Activated CD4-positive, alpha-beta T cell treated with anti-CD3 and anti-CD28 coated beads, Interleukin-2, amount 50 U/mL, for 4 hours (primary cell): ENCODE measurements around the gene MAPK6.
A peak's percentile ranks its signal among the peaks of the same experiment; 100 is the strongest.

ENCODE experiments used
- DNase-seq, 2 experiments: peaks; one replicate each; pipeline ENCODE4 v3.0.0-alpha.2; 2020

MAPK6 gene

DNA sequence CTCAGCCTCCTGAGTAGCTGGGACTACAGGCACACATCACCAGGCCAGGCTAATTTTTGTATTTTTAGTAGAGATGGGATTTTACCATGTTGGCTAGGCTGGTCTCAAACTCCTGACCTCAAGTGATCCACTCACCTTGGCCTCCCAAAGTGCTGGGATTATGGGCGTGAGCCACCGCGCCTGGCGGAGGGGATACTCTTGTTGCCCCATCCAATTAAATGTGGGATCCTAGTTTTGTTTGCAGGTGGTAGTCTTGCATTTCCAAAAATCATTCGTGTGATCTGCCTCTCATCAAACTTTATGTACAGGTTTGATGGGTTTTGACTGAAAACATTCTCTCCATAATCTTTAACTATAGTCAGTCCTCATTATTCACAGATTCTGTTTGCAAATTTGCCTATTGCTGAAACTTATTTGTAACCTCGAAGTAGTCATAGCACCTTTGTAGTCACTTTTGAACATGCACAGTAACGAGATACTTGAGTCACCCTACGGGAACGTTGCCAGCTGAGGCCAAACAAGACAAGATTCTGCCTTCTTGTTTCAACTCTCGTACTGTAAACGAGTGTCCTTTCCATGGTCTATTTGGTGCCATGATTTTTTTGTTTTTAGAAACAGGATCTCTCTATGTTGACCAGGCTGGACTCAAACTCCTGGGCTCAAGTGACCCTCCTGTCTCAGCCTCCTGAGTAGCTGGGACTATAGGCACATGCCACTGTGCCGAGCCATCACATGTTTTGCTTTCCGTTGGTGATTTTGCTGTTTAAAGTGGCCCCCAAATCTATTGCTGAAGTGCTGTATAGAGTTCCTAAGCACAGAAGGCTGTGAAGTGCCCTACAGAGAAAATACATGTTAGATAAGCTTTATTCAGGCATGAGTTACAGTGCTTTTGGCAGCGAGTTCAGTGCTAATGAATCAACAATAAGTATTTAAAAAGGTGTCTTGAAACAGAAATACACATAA, 8.1 kb upstream of the MAPK6 start:
- DNase-seq = no peak

- DNase-seq = no peak
These were observed 7.3 kb upstream of the MAPK6 start for GRCh38 chr15:52011711-52012144.

- no peak for DNase-seq
These were observed 6.8 kb upstream of the MAPK6 start for GRCh38 chr15:52012210-52012609.

- DNase-seq = no peak
These were observed 5.7 kb upstream of the MAPK6 start for GRCh38 chr15:52013151-52013791.

GRCh38 chr15:52014616-52015015, 4.4 kb upstream of the MAPK6 start:
- no peak for DNase-seq

DNA sequence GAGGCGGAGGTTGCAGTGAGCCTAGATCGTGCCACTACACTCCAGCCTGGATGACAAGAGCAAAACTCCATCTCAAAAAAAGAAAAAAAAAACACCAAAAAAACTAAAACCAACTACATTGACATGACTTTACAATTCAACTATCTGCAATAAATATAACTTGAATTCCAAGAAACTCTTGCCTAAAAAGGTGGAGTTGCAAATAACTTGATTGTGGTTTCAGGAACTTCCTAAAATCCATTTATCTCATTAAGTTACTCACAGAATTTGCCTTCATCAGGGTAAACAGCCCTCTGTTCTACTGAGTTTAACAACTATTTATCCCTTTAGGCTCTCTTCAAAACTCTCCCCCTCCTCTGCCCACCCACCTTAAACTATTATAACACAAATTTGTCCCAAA, 2.7 kb upstream of the MAPK6 start:
- no peak for DNase-seq

DNA sequence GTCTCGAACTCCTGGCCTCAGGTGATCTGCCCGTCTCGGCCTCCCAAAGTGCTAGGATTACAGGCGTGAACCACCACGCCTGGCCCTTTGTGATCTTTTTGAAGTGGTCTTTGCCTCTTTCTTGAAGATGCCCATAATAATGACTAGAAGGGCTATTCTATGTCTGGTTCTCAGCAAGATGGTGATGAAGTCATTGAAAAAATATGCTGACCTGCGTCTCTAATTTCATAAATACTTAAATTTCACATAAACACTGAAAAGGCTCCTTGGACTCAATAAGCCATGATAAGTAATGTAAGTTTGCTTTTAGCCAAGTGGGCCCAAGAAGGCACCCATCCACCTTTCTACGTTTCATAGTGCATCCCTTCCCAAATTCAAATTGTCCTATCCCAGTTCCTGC, 775 bp upstream of the MAPK6 start:
- no peak for DNase-seq

GRCh38 chr15:52019394-52020220, 588 bp downstream of the MAPK6 start:
- DNase-seq = peak; percentile 37 to 54

GRCh38 chr15:52020221-52021085, 1.4 kb downstream of the MAPK6 start:
- no peak for DNase-seq

GRCh38 chr15:52021128-52021671, 2.2 kb downstream of the MAPK6 start:
- peak; percentile 61 to 71 for DNase-seq

DNA sequence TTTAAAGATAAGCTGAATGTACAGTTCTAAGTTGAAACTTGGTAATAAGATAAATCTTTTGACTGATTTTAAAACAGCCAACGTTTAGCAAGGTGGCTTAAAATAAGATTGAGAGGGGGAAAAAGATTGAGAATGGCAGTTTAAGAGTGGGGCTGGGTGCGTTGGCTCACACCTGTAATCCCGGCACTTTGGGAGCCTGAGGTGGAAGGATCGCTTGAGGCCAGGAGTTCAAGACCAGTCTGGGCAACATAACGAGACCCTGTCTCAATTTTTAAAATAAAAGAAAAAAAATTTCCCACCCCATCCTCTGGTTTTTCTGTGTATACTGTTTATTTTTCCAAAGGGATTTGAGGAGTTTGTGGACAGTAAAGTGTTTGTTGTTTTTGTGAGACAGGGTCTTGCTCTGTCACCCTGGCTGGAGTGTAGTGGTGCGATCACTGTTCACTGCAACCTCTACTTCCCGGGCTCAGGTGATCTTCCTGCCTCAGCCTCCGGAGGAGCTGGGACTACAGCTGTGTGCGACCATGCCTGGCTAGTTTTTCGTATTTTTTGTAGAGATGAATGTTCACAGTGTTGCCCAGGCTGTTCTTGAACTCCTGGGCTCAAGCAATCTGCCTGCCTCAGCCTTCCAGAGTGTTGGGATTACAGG, 3.0 kb downstream of the MAPK6 start:
- DNase-seq = no peak

- no peak for DNase-seq
These were observed 4.3 kb downstream of the MAPK6 start for GRCh38 chr15:52023169-52023922.

DNA sequence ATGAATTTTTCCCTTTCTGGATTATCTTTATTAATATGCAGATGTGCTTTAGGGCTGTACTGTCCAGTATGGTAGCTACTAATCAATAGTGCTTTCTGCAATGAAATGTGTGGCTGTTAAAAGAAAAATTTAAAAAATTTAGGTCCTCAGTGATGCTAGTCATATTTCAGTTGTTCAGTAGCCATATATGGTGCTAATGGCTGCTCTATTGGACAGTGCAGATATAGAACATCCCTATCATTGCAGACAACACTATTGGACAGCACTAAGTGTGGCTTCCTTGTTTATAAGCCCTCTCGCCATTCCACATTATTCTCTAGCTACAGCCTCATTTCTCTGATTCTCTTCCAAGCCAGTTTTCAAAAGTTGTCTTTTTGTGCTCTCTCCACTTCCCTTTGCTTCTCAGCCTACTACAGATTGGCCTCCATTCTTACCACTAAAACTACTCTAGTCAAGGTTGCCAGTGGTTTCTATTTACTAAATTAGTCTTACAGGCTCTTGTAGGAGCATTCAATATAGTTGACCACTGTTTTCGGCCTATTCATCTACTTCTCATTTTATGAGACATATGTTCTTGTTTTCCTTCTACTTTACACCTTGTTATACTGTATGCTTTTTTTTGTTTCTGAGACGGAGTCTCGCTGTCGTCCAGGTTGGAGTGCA, 9.5 kb downstream of the MAPK6 start:
- no peak for DNase-seq

DNA sequence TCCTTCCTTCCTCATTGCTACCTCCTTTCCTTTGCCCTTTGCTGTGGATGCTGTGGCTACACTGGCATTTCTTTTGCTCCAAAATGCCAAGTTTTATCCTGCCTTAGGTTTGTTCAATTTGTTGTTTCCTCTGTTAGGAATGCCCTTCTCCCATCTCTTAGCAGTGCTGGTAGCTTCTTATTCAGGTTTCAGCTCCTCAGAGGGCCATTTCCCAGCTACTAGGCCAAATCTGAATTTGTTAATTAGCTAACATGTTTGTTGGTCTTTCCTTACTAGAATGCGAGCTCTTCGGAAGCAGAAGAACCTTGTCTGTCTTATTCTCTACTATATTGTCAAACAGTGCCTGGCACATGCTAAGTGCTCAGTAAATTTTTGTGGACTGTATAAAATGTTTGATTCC, 11.0 kb downstream of the MAPK6 start:
- DNase-seq = no peak

DNA sequence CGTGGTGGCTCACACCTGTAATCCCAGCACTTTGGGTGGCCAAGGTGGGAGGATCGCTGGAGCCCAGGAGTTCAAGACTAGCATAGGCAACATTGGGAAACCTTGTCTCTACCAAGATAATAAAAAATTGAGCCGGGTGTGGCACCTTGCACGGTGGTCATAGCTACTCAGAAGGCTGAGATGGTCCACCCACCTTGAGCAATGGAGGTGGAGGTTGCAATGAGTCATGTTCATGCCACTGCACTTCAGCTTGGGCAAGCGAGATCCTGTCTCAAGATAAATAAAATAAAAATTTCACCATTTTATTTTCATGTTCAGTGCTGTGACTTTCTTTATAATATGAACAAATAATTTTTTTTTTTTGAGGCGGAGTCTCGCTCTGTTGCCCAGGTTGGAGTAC, 12.5 kb downstream of the MAPK6 start:
- no peak for DNase-seq

DNA sequence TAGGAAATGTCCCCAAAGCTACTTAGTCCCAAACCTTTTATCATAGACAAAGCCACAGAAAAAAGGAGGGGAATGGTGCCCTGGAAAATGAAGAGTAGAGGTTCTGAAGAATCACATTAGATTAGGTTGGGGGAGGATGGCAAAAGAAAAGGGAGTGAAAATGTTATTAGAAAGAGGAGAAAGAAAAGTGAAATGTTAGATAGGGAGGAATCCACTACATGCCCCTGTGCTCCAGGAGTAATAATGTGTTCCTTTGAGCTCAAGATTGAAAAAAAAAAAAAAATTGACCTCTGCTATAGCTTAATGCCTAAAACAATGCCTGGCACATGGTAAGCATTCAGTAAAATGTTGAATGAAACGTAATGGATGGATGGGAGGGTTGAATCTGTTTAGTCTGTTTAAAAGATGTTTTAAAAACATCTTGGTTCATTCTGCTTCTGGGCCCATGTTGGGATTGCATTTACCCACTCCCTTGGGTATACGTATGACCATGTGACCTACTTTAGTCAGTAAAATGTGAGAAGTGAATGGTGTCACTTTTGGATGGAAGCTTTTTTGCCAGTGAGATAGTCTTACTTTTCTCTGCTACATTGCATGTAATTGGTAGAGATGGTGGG, 19.0 kb downstream of the MAPK6 start:
- DNase-seq = no peak

DNA sequence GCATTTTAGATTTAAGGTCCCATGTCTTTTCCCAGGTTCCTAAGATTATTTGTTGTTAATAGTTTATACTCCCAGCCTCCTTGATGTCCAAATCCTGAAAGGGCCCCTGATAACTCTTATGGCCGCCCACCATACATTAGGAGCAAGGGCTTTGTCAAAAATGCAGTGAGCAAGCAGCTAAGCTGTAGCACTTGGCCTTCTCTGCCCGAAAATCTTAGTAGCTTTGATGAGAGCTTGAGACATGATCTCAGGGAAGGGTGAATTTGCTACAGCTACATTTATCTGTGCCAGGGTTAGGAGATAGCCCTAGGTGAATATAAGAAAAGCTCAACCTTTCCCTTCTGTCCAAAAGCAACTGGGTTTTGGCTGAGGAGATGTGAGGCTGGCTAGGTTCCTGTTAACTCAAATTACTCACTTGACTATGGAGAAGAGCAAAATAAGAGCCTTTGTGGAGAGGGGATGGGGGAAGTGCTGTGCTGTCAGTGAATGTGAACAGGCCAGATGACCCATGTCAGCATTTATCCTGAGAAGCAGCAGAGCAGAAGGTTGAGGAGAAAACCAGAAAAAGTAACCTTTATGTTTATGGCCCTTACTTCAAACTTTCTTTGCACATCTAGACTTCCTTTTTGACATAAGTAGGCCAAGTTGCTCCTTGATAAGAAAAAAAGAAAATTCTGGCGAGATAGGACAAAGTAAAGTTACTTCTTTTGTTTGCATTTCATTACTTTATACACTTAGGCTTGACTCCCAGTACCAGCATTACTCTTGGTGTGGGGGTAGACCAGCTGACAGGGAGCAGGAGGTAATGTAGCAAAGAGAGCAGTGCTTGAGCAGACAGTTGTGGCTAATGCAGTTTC, 21.1 kb downstream of the MAPK6 start:
- DNase-seq = no peak

- DNase-seq = no peak
These were observed 23.2 kb downstream of the MAPK6 start for GRCh38 chr15:52042051-52042851.
